Measurements from ENCODE around the gene GAL3ST2.
"Not testable (repeated sequence)": the region's sequence is repeated elsewhere in the genome, so short reads cannot be mapped to it uniquely, and the experiment has no call there.

GRCh38 chr2:241800198-241800903 is 23.7 kb downstream of the GAL3ST2 start:
- not testable (repeated sequence) for TF ChIP-seq TAF1 (IDR thresholded peaks at IDR 0.05; ENCODE audit: low read depth, low read length); POLR2AphosphoS5 (IDR thresholded peaks at IDR 0.05; ENCODE audit: low read depth, low read length); POLR2A (IDR thresholded peaks at IDR 0.05; ENCODE audit: low read depth, low read length); PAX5 (IDR thresholded peaks at IDR 0.05; ENCODE audit: insufficient read depth, low read length, severe bottlenecking); SPI1 (IDR thresholded peaks at IDR 0.05; ENCODE audit: low read depth, low read length)

All from GM12891 (cell line).